ENCODE measurements around the gene CD22. TPM values are rescaled to one million over a fixed set of nuclear protein-coding genes. Genes with fewer than 3 reads are reported as not detected.

CD22 gene
- total and polyA plus RNA-seq, 5 donors, result 0.20 to 0.80 (median 0.67) TPM

- ATAC-seq (no peak), DNase-seq (peak in 1 of 3 donors; percentile 25)
- Histone ChIP-seq H3K4me3 (ENCODE audit: low read length) (no peak overlapping the region), H3K27me3 (ENCODE audit: control insufficient read depth, insufficient read depth) (no peaks in the 10 kb centered on the region), H3K9me3 (ENCODE audit: control insufficient read depth, low read length) (no peaks in the 10 kb centered on the region), H3K27ac (ENCODE audit: low read length) (no peak overlapping the region), H3K4me1 (ENCODE audit: control insufficient read depth, insufficient read depth, low read length) (no peaks in the 10 kb centered on the region)
- intact Hi-C loops (cut with DNase I), result no loop called here
- WGBS, result 74% methylated on average over 17 of the region's 17 CpGs
These were observed 15.6 kb downstream of the CD22 start for GRCh38 chr19:35344511-35345031.

- Histone ChIP-seq H3K4me1 (ENCODE audit: control insufficient read depth, insufficient read depth, low read length) (no peaks in the 10 kb centered on the region), H3K27me3 (ENCODE audit: control insufficient read depth, insufficient read depth) (no peaks in the 10 kb centered on the region), H3K9me3 (ENCODE audit: control insufficient read depth, low read length) (no peaks in the 10 kb centered on the region), H3K27ac (ENCODE audit: low read length) (no peak overlapping the region), H3K4me3 (ENCODE audit: low read length) (no peak overlapping the region)
- DNase-seq, result peak in 1 of 3 donors; percentile 2
- intact Hi-C loops (cut with DNase I), result no loop called here
- ATAC-seq, result no peak
- WGBS, result 71% methylated on average over 11 of the region's 11 CpGs
These were observed 16.7 kb downstream of the CD22 start for GRCh38 chr19:35345671-35346111.

GRCh38 chr19:35346193-35347052 lies 17.4 kb downstream of the CD22 start:
- Histone ChIP-seq H3K9me3 (ENCODE audit: control insufficient read depth, low read length) (no peaks in the 10 kb centered on the region), H3K4me3 (ENCODE audit: low read length) (no peak overlapping the region), H3K4me1 (ENCODE audit: control insufficient read depth, insufficient read depth, low read length) (no peaks in the 10 kb centered on the region), H3K27ac (ENCODE audit: low read length) (no peak overlapping the region), H3K27me3 (ENCODE audit: control insufficient read depth, insufficient read depth) (no peaks in the 10 kb centered on the region)
- DNase-seq (peak in 1 of 3 donors; percentile 48), ATAC-seq (no peak)
- intact Hi-C loops (cut with DNase I), result no loop called here
- 67% methylated on average over 28 of the region's 28 CpGs for WGBS

GRCh38 chr19:35347171-35347929 lies 18.4 kb downstream of the CD22 start, which contains the start of gene FFAR1:
FFAR1 (plus strand) TSS chr19:35347902; CDS start chr19:35351552, 3,650 bp downstream.
- no peaks in the 10 kb centered on the region for H3K27me3 ChIP-seq (ENCODE audit: control insufficient read depth, insufficient read depth)
- H3K9me3 ChIP-seq (ENCODE audit: control insufficient read depth, low read length), result no peaks in the 10 kb centered on the region
- H3K4me3 ChIP-seq (ENCODE audit: low read length), result no peak within 1 kb of the TSS
- no peaks in the 10 kb centered on the region for H3K4me1 ChIP-seq (ENCODE audit: control insufficient read depth, insufficient read depth, low read length)
- DNase-seq (peak in 1 of 3 donors; percentile 5), ATAC-seq (no peak)
- intact Hi-C loops (cut with DNase I), result no loop called here
- 61% methylated on average over 18 of the region's 18 CpGs for WGBS
- no peak within 1 kb of the TSS for H3K27ac ChIP-seq (ENCODE audit: low read length)

- H3K27ac ChIP-seq (ENCODE audit: low read length), result no peak overlapping the region
- WGBS, result 79% methylated on average over 7 of the region's 7 CpGs
- H3K27me3 ChIP-seq (ENCODE audit: control insufficient read depth, insufficient read depth), result no peaks in the 10 kb centered on the region
- no peaks in the 10 kb centered on the region for H3K4me1 ChIP-seq (ENCODE audit: control insufficient read depth, insufficient read depth, low read length)
- H3K4me3 ChIP-seq (ENCODE audit: low read length), result no peak overlapping the region
- intact Hi-C loops (cut with DNase I), result no loop called here
- ATAC-seq, result no peak
- DNase-seq, result no peak
- no peaks in the 10 kb centered on the region for H3K9me3 ChIP-seq (ENCODE audit: control insufficient read depth, low read length)
These were observed 18.9 kb downstream of the CD22 start for GRCh38 chr19:35347930-35348298.

GRCh38 chr19:35348911-35349611 lies 20.1 kb downstream of the CD22 start:
- H3K9me3 ChIP-seq (ENCODE audit: control insufficient read depth, low read length), result no peaks in the 10 kb centered on the region
- DNase-seq, result peak in 1 of 3 donors; percentile 12
- 81% methylated on average over 18 of the region's 18 CpGs for WGBS
- no peak for ATAC-seq
- no peak overlapping the region for H3K27ac ChIP-seq (ENCODE audit: low read length)
- intact Hi-C loops (cut with DNase I), result no loop called here
- no peaks in the 10 kb centered on the region for H3K4me1 ChIP-seq (ENCODE audit: control insufficient read depth, insufficient read depth, low read length)
- H3K4me3 ChIP-seq (ENCODE audit: low read length), result no peak overlapping the region
- no peaks in the 10 kb centered on the region for H3K27me3 ChIP-seq (ENCODE audit: control insufficient read depth, insufficient read depth)

- H3K27me3 ChIP-seq (ENCODE audit: control insufficient read depth, insufficient read depth), result no peaks in the 10 kb centered on the region
- H3K27ac ChIP-seq (ENCODE audit: low read length), result no peak overlapping the region
- H3K4me3 ChIP-seq (ENCODE audit: low read length), result no peak overlapping the region
- WGBS, result 80% methylated on average over 17 of the region's 17 CpGs
- no peaks in the 10 kb centered on the region for H3K4me1 ChIP-seq (ENCODE audit: control insufficient read depth, insufficient read depth, low read length)
- intact Hi-C loops (cut with DNase I), result loop anchor here (5.0 to 10.0 kb wide), 4 partner anchors 115 to 145 kb away; partner anchors contain the start of gene KRTDAP (in 2 of the 4)
- ATAC-seq, result no peak
- DNase-seq, result no peak
- no peaks in the 10 kb centered on the region for H3K9me3 ChIP-seq (ENCODE audit: control insufficient read depth, low read length)
These were observed 20.9 kb downstream of the CD22 start for GRCh38 chr19:35349614-35350521.

GRCh38 chr19:35350591-35350990 lies 21.6 kb downstream of the CD22 start:
- Histone ChIP-seq H3K4me1 (ENCODE audit: control insufficient read depth, insufficient read depth, low read length) (no peaks in the 10 kb centered on the region), H3K27ac (ENCODE audit: low read length) (no peak overlapping the region), H3K9me3 (ENCODE audit: control insufficient read depth, low read length) (no peaks in the 10 kb centered on the region), H3K4me3 (ENCODE audit: low read length) (no peak overlapping the region), H3K27me3 (ENCODE audit: control insufficient read depth, insufficient read depth) (no peaks in the 10 kb centered on the region)
- ATAC-seq (no peak), DNase-seq (no peak)
- intact Hi-C loops (cut with DNase I), result loop anchor here (5.0 to 10.0 kb wide), 4 partner anchors 114 to 144 kb away; partner anchors contain the start of gene KRTDAP (in 2 of the 4)
- 84% methylated on average over 7 of the region's 7 CpGs for WGBS

- peak in 1 of 2 donors; percentile 19 for ATAC-seq
These were observed 22.6 kb downstream of the CD22 start for GRCh38 chr19:35351411-35352176.

More at GRCh38 chr19:35351411-35352176, 22.6 kb downstream of the CD22 start:
- intact Hi-C loops (cut with DNase I), result loop anchor here (2.0 to 10.0 kb wide), 6 partner anchors 113 to 143 kb away; partner anchors contain the start of gene KRTDAP (in 2 of the 4)
- DNase-seq, result peak in 1 of 3 donors; percentile 52
- H3K27ac ChIP-seq (ENCODE audit: low read length), result no peak overlapping the region
- H3K4me3 ChIP-seq (ENCODE audit: low read length), result no peak overlapping the region
- H3K27me3 ChIP-seq (ENCODE audit: control insufficient read depth, insufficient read depth), result no peaks in the 10 kb centered on the region
- H3K4me1 ChIP-seq (ENCODE audit: control insufficient read depth, insufficient read depth, low read length), result no peaks in the 10 kb centered on the region
- H3K9me3 ChIP-seq (ENCODE audit: control insufficient read depth, low read length), result no peaks in the 10 kb centered on the region
- WGBS, result 93% methylated on average over 47 of the region's 47 CpGs

Measured in right cardiac atrium (tissue), 5 donors.